NCI-H2107 treated with DMSO at 0.1 percent for 48 hours (cell line): Measurements from ENCODE around the gene PRR14.

Experiments
- DNase-seq: peaks from one replicate; lab custom pipeline; 2025; ENCODE audit not compliant: unreplicated experiment; lab: John Stamatoyannopoulos, UW

PRR14 gene

DNA sequence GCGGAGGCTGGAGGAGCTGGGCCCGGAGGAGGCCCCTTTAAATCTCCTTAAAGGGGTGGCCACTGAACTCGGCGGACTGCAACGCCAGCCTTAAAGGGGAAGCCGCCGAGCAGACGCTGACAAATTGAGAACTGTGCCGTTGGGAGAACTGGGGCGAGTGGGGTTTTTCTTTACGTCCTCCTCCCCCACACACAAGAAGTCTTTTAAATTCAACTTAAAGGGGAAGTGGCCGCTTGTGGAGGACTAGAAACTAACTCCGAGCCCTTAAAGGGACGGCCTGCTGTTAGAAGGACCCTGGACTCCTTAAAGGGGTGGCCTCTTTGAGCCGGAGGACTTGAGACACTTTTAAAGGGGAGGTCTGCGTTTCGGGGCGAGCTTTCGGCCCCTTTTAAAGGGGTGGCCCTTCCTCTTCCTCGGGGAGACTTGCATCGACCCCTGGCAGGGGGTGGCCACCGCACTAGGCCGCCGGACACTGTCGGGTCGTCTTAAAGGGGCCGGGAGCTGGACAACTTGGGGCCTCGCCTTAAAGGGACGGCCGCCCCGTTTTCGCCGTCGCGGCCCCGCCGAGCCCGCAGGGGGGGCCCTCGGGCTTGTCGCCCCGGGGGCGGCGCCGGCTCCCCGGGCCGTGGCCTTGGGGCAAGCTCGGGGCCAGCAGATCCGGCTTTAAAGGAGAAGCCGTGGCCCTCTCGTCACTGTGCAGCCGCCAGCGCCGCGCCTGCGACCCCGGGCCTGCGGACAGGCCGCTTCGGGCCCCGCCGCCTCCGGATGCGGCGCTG is 8.2 kb downstream of the PRR14 start:
- no peak for DNase-seq

DNA sequence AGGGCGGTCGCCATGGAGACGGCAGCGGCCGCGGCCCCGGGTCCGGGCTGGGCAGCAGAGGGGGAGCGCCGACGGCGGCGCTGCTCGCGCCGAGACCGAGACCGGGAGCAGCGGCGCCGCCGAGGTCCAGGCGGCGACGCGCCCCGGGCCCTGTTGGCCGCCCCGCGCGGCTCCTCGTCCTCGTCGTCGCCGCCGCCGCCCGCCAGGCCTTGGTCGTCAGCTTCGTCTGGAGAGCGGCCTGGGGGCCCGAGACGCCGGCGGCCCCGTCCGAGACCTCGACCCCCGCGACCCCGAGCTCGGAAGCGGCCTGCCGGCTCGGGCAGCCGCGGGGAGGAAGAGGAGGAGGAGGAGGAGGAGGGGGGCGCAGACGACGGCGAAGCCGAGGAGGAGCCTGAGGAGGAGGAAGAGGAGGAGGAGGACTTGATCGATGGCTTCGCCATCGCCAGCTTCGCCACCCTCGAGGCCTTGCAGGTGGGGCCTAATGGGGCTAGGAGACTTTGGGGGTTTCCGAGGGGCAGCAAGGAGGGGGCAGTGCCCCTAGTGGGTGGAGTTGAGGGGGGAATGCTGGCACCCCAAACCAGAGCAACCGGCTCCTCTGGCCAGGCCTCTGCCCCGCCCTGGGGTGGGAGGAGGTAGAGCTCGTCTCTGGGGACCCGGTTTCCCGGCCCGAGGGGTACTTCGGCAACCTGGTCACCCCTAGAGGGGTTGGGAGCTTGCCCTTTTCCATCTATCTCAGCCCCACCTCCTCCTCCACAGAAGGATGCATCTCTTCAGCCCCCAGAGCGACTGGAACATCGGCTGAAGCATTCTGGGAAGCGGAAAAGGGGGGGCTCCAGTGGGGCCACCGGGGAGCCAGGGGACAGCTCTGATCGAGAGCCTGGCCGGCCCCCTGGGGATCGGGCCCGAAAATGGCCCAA is 9.0 kb downstream of the PRR14 start:
- DNase-seq: no peak

DNA sequence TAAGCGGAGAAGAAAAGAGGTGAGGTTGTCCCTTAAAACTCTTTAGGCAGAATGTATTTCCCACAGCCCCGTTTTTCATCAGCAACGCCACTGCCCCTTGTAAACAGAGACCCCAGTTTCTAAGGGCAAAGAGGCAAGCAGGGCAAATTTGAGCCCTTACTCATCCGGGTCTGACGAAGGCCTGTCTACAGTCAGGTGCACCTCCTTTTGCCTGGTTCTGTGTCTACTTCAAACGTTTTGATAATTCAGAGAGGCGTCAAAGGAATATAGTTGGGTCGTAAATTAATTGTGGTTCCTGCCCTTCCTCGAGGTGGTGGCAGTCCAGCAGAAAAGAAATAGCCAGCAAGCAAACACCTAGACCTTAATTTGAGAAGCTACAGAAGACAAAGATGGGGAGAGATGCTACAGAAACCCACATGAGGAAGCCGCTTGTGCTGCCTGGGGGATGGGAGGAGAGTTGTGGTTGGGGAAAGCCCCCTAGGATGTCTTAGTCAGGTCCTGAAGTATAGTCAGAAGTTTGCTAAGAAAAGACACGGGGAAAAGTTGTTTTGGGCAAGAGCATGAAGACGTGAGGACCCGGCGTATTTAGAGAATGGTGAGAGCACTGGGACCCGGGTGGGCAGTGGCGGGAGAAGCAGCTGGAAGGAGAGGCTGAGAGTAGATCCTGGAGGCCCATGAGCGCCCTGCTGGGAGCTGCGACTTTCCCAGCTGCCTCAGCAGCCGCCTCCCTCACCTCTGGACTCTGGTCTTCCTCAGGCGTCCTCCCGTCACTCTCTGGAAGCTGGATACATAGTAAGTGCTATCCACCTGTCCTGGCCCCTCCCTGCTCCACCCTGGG is 9.9 kb downstream of the PRR14 start:
- DNase-seq: no peak

DNA sequence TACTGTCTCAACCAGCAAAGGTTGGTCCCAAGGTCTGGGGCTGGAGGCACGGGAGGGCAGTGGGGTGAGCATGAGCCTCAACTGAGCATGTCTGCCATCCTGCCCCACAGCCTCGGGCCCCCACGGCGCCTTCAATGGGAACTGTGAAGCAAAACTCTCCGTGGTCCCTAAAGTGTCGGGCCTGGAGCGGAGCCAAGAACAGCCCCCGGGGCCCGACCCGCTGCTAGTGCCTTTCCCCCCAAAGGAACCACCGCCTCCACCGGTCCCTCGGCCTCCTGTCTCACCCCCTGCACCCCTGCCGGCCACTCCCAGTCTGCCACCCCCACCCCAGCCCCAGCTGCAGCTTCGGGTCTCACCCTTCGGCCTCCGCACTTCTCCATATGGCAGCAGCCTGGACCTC is 11.7 kb downstream of the PRR14 start:
- DNase-seq: no peak

DNA sequence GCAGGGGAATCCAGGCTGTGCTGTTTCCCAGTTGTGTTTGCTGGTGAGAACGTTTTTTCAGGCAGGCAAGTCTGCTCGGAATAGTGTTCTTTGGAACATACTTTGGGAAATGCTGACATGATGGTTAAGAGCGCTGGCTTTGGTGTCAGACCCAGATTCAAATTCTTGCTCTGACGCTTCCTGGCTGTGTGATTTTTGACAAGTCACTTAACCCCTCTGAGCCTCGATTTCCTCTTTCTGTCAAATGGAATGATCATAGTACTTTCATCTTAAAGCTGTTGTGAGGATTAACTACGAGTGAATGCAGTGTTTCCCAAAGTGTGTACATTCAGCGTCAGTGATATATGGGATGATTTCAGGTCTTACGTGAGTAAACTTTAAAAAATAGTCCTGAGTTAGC is 12.3 kb downstream of the PRR14 start:
- DNase-seq: no peak

DNA sequence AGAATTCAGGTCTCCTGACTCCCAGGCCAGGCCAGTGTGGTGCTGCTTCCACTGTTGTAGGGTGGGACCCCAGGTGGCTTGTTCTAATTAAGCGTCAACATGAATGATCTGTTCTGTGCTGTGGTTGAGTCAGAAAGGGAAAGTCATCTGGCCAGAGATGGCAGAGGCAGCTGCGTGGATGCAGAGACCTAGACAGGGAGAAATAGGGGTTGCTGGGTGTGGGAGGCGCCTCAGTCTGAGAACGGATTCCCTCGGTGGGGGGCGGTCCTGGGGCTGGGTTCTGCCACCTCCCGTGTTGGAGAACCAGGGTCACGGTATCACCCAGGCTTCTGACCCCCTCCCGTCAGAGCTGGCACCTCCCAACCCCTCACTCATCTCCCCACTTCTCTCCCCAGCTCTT is 13.1 kb downstream of the PRR14 start:
- DNase-seq: no peak

DNA sequence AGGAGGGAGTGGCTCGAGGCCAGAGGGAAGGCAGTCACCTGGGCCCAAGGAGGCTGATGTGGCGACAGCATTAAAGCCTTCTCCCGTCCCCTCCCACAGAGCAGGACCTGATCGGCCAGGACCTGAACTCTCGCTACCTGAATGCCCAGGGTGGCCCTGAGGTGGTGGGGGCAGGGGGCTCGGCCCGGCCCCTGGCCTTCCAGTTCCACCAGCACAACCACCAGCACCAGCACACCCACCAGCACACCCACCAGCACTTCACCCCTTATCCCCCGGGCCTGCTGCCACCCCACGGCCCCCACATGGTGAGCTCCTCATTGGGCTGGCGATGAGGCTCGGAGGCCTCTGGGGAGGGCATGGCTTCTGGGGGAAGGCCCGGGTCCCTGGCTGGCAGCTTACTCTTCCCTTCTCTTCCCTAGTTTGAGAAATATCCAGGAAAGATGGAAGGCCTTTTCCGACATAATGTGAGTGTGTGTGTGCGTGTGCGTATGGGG is 13.9 kb downstream of the PRR14 start:
- DNase-seq: no peak

DNA sequence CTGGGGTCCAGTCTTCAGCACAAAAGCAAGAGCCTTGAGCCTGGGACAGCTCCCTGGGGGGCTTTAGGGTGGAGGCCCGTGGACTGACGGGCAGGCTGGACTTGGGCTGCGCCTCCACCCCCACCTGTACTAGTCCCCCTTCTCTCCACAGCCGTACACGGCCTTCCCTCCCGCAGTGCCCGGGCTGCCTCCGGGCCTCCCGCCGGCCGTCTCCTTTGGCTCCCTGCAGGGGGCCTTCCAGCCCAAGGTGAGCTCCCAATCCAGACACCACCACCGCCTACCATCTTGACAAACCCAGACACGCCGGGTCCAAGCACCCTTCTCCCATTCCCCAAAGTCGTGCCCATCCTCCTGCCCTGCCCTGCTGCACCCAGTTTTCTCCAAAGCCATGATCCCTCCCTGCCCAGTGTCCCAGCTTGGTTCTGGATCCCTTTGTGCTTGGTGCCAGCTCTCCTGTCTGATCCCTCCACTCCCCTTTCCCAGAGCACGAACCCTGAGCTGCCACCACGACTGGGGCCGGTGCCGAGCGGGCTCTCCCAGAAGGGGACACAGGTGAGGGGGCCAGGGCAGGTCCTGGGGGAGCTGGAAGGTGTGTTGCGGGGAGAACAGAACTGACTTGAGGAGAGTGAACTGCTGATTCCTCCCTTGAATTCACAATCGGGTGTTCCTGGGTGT is 14.5 kb downstream of the PRR14 start:
- DNase-seq: no peak

DNA sequence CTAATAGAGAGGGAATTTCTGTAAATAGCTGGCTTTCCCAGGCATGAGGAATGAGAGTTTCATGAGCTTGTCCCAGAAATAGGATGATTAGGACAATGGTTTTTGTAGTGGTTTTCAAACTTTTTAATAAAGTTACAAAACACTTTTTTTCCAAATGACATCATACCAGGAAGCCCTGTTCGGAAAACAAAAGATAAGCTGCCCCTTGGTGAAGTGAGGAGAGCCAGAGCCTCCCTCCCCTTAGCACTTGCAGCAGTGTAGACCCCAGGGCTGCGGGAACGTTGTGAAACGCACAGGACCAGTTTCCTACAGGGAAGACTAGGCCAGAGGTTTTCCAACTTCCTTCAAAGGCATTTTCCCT is 15.1 kb downstream of the PRR14 start:
- no peak for DNase-seq

DNA sequence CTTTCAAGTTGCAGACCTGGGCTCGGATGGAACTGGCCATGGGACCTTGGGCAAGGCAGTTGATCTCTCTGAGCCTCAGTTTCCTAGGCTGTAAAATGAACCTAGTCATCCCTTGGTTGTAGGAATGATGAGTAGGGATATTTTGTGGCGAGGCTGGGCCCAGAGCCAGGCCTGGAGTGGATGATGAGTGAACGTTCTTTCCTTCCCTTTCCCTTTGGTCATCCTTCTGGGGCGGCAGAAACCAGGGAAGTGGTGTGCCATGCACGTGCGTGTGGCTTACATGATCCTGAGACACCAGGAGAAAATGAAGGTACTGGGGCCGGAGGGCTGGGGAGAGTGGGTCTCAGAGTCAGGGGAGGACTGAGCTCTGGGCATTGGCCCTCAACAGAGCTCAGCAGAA is 15.9 kb downstream of the PRR14 start:
- no peak for DNase-seq

DNA sequence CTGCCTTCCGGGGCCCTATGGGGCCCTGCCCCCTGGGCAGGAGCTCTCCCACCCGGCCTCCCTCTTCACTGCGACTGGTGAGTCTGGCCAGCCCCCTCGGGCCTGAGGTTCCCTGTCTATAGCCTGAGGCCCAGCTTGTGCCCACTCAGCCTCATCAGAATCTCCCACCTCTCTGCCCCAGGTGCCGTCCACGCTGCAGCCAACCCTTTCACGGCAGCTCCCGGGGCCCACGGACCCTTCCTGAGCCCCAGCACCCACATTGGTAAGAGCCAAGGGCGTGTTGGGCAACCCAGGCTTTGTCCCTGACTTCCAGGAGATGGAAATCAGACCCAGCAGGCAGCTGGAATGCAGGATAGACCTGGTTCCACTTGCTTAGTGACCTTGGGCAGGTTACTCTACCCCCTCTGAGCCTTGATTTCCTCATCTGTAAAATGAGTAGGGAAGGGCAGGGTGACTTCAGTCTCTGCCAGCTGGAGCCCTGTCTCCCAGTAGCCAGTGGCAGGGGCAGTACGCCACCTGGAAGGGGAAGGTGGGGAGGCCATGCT is 16.7 kb downstream of the PRR14 start:
- DNase-seq: no peak

DNA sequence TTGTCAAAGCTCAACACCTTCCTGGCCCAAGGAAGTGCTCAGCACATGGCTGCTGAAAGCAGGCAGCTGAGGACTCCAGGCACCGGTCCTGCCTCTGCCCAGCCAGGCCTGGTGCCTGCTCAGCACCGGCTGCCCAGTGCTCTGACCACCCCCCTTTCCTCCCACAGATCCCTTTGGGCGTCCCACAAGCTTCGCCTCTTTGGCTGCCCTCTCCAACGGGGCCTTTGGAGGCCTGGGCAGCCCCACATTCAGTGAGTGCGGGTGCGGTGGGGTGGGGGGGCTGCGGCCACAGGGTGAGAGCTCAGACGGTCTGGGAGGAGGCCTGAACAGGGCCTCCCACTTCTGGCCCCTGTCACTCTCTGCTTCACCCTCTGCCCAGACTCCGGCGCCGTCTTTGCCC is 17.6 kb downstream of the PRR14 start:
- no peak for DNase-seq

DNA sequence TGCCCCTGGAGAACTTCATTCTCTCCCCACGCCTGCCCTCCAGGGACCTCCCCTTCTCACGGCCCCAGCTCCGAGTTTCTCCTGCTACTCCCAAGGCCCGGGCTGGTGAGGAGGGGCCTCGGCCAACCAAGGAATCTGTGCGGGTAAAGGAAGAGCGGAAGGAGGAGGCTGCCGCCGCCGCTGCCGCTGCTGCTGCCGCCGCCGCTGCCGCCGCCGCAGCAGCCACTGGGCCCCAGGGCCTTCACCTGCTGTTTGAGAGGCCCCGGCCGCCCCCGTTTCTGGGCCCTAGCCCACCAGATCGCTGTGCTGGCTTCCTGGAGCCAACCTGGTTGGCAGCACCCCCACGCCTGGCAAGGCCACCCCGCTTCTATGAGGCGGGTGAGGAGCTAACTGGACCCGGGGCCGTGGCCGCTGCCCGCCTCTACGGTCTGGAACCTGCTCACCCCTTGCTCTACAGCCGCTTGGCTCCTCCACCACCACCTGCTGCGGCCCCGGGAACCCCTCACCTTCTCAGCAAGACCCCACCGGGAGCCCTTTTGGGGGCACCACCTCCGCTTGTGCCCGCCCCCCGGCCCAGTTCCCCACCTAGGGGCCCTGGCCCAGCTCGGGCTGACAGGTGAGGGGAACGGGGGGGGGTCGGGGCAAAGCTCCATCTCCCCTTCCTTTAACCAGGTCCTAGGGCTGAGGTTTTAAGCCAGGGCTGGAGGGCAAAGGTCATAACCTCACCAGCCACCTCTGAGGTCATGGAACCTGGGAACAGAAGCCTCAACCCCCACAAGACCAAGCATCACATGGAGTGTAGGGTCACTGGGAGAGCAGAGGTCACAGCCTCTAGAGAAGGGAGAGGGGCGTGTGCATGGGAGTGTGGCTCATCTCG is 18.5 kb downstream of the PRR14 start:
- no peak for DNase-seq

DNA sequence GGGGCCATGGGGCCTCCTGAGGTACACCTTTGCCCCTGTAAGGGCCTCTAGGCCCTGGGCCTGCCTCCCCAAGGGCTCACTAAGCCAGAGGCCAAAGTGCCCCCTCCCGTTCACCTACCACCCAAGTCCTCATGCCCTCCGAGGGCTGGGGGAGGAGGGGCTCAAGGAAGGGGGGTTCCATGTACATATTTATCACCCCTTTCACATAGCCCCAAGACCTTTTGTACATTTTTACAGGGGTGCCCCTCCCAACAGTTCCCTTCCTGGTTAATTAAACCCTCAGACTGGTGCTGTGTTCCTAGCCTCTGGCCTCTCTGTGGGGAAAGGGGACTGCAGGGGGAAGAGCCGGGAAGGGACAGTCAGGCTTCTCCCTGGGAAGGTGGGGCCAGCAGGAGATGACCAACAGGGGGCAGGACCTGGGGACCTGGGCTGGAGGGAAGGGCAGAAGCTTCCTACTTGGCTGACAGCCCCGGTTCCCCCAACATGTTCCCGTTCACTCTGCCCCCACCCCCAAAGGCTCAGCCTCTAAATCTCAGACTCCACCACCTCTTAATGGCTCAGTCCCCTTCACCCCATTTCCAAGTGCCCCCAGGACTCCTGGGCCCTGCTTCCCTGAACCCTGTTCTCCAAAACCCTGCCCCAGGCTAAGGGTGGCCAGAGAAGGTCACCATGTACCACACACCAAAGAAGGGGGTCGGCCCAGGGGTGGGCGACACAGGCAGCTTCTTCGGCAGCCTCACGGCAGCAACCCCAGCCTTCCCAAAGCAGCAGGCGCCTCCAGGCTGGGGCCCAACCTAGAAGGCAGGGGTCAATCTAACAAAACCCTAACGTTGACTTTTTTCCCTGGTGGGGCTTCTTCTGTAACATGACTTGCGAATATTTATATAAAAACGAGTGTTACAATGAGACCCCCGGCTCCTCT is 19.4 kb downstream of the PRR14 start:
- DNase-seq: no peak

DNA sequence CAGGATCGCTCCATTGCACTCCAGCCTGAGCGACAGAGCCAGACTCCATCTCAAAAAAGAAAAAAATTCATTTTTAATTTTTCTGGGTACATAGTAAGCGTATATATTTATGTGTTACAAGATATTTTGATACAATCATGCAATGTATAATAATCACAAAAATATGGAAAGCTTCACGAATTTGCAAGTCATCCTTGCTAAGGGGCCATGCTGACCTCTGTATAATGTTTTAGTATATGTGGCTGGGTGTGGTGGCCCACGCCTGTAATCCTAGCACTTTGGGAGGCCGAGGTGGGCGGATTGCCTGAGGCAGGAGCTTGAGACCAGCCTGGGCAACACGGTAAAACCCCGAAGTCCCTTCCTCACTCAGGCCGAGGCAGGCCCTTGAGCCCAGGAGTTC is 24.4 kb downstream of the PRR14 start:
- no peak for DNase-seq

DNA sequence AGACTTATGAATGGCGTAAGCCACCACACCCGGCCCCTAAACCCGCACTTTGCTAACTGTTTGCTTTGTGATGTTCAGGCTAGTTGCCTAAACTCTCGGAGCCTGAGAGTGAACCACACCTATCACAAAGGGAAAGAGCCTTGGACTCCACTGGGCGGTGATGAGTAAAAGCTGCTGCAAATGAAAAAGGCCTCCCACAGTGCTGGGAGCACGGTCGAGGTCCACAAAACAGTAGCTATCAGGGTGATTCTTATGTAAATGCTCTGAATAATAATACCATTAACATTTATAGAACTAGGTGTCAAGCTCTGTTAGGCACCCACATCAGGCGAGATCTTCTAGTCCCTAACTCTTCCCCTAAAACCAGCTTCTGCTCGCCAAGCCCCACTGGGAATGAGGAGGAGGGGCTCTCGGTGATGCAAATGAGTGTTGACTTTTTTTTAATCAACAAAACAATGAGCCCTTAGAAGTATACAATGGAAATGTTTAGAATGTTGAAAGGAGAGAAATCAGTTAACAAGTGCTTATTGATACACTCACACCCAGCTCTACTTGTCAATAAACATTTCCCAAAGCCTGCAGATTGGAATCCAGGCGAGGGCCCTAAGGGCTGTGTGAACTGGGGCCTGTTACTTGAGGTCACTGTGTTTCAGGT is 27.3 kb downstream of the PRR14 start:
- DNase-seq: no peak

DNA sequence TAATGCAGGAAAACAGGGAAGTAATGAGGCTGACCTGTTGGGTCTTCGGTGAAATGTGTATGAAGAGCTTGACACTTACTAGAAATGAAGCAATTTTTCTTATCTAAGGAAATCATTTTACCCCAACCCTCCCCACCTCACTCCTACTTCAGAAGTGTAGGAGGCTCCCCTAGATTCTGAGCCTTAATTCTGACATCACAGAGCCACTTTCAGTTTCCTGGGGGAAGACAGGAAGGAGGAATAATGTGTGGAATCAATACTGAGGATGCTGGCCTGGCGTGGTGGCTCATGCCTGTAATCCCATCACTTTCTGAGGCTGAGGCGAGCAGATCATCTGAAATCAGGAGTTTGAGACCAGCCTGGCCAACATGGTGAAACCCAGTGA is 27.8 kb downstream of the PRR14 start:
- no peak for DNase-seq

DNA sequence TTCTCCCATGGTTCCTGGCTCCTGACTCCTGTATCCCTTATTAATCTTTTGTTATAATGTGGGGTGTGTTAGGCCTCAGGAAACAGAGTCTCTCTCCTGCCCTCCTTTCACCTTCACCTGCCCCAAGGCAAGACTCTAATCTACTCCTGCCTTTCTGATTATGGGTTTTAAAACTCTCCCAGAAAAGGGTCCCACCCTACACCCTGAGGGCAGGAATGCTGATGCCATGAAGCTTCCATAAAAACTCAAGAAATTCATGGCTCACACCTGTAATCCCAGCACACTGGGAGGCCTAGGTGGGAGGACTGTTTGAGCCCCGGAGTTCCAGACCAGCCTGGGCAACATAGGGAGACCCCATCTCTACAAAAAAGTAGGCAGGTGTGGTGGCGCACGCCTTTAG is 29.6 kb downstream of the PRR14 start:
- DNase-seq: no peak
